ENCODE results near the gene FBXO22.
"Not testable (repeated sequence)": the region's sequence is repeated elsewhere in the genome, so short reads cannot be mapped to it uniquely, and the experiment has no call there.

Gene FBXO22

GRCh38 chr15:75981149-75981815, 77.6 kb downstream of the FBXO22 start:
- DNase-seq (ENCODE audit: low read depth in 2 of 2): no peak

- DNase-seq (ENCODE audit: low read depth in 2 of 2): no peak
These were observed 78.8 kb downstream of the FBXO22 start for GRCh38 chr15:75982468-75982867.

DNA sequence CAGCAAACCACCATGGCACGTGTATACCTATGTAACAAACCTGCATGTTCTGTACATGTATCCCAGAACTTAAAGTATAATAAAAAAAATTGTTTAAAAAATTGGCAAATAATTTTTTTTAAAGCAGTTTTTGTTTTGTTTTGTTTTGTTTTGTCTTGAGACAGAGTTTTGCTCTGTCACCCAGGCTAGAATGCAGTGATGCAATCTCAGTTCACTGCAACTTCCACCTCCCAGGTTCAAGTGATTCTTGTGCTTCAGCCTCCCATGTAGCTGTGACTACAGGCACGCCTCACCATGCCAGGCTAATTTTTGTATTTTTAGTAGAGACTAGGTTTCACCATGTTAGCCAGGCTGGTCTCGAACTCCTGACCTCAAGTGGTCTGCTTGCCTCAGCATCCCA, 81.0 kb downstream of the FBXO22 start:
- not testable (repeated sequence) for DNase-seq (ENCODE audit: low read depth in 2 of 2)

DNA sequence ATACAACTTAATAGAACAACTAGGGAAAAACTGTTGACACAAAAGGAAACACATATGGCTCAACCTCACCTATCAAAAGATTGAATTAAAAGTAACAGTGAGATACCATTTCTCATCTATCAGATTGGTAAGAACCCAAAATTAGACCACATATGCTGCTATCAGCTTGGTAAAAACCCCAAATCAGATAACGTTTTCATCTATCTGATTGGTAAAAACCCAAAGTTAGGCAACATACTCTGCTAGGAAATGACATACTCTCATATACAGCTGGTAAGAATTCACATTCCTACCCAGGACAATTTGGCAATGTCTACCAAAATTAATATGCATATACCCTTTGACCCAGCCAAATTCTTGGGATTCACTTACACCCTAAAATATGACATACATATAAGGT, 82.3 kb downstream of the FBXO22 start:
- no peak for DNase-seq (ENCODE audit: low read depth in 2 of 2)

DNA sequence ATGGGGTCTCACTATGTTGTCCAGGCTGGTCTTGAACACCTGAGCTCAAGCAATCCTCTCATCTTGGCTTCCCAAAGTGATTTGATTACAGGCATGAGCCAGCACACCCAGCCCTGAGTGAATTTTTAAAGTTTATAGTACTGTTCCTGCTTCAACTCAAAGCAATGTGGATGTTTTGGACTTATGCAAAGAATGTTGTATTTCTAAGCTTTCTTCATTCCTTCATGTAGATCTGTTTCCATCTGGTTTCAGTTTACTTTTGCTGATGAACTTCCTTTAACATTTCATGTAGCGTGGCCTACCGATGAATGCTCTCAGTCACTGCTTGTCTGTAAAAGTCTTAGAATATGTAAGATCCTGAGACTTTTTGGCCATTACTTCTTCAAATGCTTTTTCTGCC, 85.4 kb downstream of the FBXO22 start:
- no peak for DNase-seq (ENCODE audit: low read depth in 2 of 2)

DNA sequence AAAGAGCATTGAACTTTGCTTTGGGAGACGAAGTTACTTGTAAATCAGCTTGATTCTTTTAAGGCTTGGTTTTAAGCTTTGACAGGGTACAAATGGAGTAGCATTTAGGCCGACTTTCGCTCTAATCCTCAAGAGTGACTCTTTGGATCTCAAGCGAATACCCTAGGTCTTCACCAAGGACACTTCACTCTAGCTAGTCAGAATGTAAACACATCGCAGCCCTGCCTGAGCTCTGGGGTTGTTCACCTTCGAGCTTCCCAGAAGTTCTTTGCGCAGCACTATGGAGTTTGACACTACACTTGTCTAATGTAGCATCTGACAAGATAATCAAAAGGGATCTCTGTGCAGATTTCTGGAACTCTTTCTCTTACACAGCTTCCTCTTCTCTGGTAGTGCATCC, 86.2 kb downstream of the FBXO22 start:
- no peak for DNase-seq (ENCODE audit: low read depth in 2 of 2)

All from stimulated activated CD8-positive, alpha-beta memory T cell treated with anti-CD3 and anti-CD28 coated beads, Interleukin-15, amount 100 ng/mL, for 4 hours (primary cell).